H9 (cell line): ENCODE data around the gene F2R. TPM values are rescaled to one million over a fixed set of nuclear protein-coding genes. Genes with fewer than 3 reads are reported as not detected.
"Not testable (repeated sequence)": the region's sequence is repeated elsewhere in the genome, so short reads cannot be mapped to it uniquely, and the experiment has no call there.

Experiments
- DNase-seq: peaks from one replicate; pipeline ENCODE4 v3.0.0-alpha.2; 2017
- H2AFZ ChIP-seq: one replicate; pipeline ENCODE4 v1.6.1; 2013; ENCODE audit warnings: mild to moderate bottlenecking, low read length, control low read depth, moderate library complexity
- H2AK5ac ChIP-seq: 2 replicates; pipeline ENCODE4 v1.6.1; 2013; ENCODE audit warnings: low read length, control low read depth, mixed read lengths; ENCODE audit not compliant: insufficient read length
- H2BK120ac ChIP-seq: one replicate; pipeline ENCODE4 v1.6.1; 2013; ENCODE audit warnings: low read depth, mild to moderate bottlenecking, low read length, control low read depth, inconsistent platforms; ENCODE audit not compliant: poor library complexity, severe bottlenecking
- H2BK12ac ChIP-seq: 2 replicates; pipeline ENCODE4 v1.6.1; 2013; ENCODE audit warnings: low read length, control low read depth, mixed read lengths, low read depth; ENCODE audit not compliant: insufficient read length
- H2BK15ac ChIP-seq: 2 replicates; pipeline ENCODE4 v1.6.1; 2013; ENCODE audit warnings: low read depth, low read length, control low read depth
- H2BK20ac ChIP-seq: one replicate; pipeline ENCODE4 v1.6.1; 2013; ENCODE audit warnings: low read depth, mild to moderate bottlenecking, low read length, control low read depth, inconsistent platforms; ENCODE audit not compliant: poor library complexity, severe bottlenecking
- H2BK5ac ChIP-seq: 2 replicates; pipeline ENCODE4 v1.6.1; 2013; ENCODE audit warnings: low read length, control low read depth, mixed read lengths; ENCODE audit not compliant: insufficient read length
- H3K14ac ChIP-seq: 2 replicates; pipeline ENCODE4 v1.6.1; 2013; ENCODE audit warnings: low read length, control low read depth; ENCODE audit not compliant: insufficient read depth
- H3K18ac ChIP-seq: 2 replicates; pipeline ENCODE4 v1.6.1; 2013; ENCODE audit warnings: low read depth, mild to moderate bottlenecking, mixed read lengths, low read length, control low read depth; ENCODE audit not compliant: insufficient read length
- H3K23ac ChIP-seq: 2 replicates; pipeline ENCODE4 v1.6.1; 2013; ENCODE audit warnings: low read length, control low read depth, mixed read lengths, low read depth; ENCODE audit not compliant: insufficient read length
- H3K23me2 ChIP-seq: 2 replicates; pipeline ENCODE4 v1.6.1; 2013; ENCODE audit warnings: low read depth, mild to moderate bottlenecking, mixed read lengths, low read length, control low read depth; ENCODE audit not compliant: insufficient read length, poor library complexity, severe bottlenecking
- H3K27ac ChIP-seq: 2 replicates; pipeline ENCODE4 v1.5.1; 2013; ENCODE audit warnings: low read length, control low read depth, mixed read lengths, low read depth; ENCODE audit not compliant: insufficient read length
- H3K27me3 ChIP-seq: 2 replicates; pipeline ENCODE4 v1.6.1; 2013; ENCODE audit warnings: low read length, control low read depth, inconsistent platforms; ENCODE audit not compliant: insufficient read depth
- H3K4ac ChIP-seq: 2 replicates; pipeline ENCODE4 v1.6.1; 2013; ENCODE audit warnings: low read depth, mild to moderate bottlenecking, control low read depth, inconsistent platforms, low read length, moderate library complexity
- H3K4me1 ChIP-seq: 2 replicates; pipeline ENCODE4 v1.6.1; 2013; ENCODE audit warnings: low read length, control low read depth, inconsistent platforms; ENCODE audit not compliant: insufficient read depth
- H3K4me2 ChIP-seq: 2 replicates; pipeline ENCODE4 v1.6.1; 2013; ENCODE audit warnings: low read length, control low read depth, mixed read lengths; ENCODE audit not compliant: insufficient read length, insufficient read depth
- H3K56ac ChIP-seq: 2 replicates; pipeline ENCODE4 v1.6.1; 2013; ENCODE audit warnings: low read depth, mild to moderate bottlenecking, mixed read lengths, low read length, control low read depth; ENCODE audit not compliant: insufficient read length
- H3K79me1 ChIP-seq: 2 replicates; pipeline ENCODE4 v1.6.1; 2013; ENCODE audit warnings: low read depth, mild to moderate bottlenecking, moderate library complexity, low read length, control low read depth, inconsistent platforms; ENCODE audit not compliant: insufficient read depth, poor library complexity, severe bottlenecking
- H3K79me2 ChIP-seq: 2 replicates; pipeline ENCODE4 v1.6.1; 2013; ENCODE audit warnings: low read length, control low read depth, inconsistent platforms; ENCODE audit not compliant: insufficient read depth
- H3K9ac ChIP-seq: 2 replicates; pipeline ENCODE4 v1.6.1; 2013; ENCODE audit warnings: low read length, control low read depth, mixed read lengths; ENCODE audit not compliant: insufficient read length; ENCODE audit errors: extremely low read depth
- H3K9me3 ChIP-seq: one replicate; pipeline ENCODE4 v1.6.1; 2013; ENCODE audit warnings: low read depth, low read length, inconsistent platforms; ENCODE audit not compliant: control insufficient read depth
- H3T11ph ChIP-seq: one replicate; pipeline ENCODE4 v1.6.1; 2013; ENCODE audit warnings: mild to moderate bottlenecking, low read length, control low read depth, inconsistent platforms
- H4K20me1 ChIP-seq: one replicate; pipeline ENCODE4 v1.6.1; 2013; ENCODE audit not compliant: control insufficient read depth, insufficient read length, insufficient read depth
- H4K5ac ChIP-seq: 2 replicates; pipeline ENCODE4 v1.6.1; 2013; ENCODE audit warnings: low read depth, mild to moderate bottlenecking, mixed read lengths, low read length, control low read depth; ENCODE audit not compliant: insufficient read length
- H4K8ac ChIP-seq: replicated peaks from 2 replicates; pipeline ENCODE4 v1.6.1; 2013; ENCODE audit warnings: low read length, control low read depth, mixed read lengths, low read depth; ENCODE audit not compliant: insufficient read length
- H4K91ac ChIP-seq: 2 replicates; pipeline ENCODE4 v1.6.1; 2013; ENCODE audit warnings: low read depth, mild to moderate bottlenecking, moderate library complexity, mixed read lengths, low read length, control low read depth; ENCODE audit not compliant: insufficient read length
- H3K27ac Mint-ChIP-seq, 3 experiments: 2 replicates in 2 of 3; 3 replicates in 1 of 3; pipeline ENCODE4 v1.8.0; 2020 to 2021; ENCODE audit warnings: mixed read lengths in 3 of 3, mild to moderate bottlenecking in 1 of 3, moderate library complexity in 1 of 3
- H3K27me3 Mint-ChIP-seq: 2 replicates; pipeline ENCODE4 v1.8.0; 2021; ENCODE audit warnings: low read depth, mild to moderate bottlenecking, moderate library complexity, mixed read lengths
- H3K36me3 Mint-ChIP-seq, 3 experiments: 2 replicates in 2 of 3; 3 replicates in 1 of 3; pipeline ENCODE4 v1.8.0; 2020 to 2021; ENCODE audit warnings: low read depth in 3 of 3, mixed read lengths in 3 of 3; ENCODE audit not compliant: insufficient read depth in 1 of 3
- H3K4me1 Mint-ChIP-seq, 2 experiments: 2 replicates each; pipeline ENCODE4 v1.8.0; 2020; ENCODE audit warnings: mixed read lengths in 2 of 2
- H3K4me3 Mint-ChIP-seq, 2 experiments: 2 replicates in 1 of 2; 3 replicates in 1 of 2; pipeline ENCODE4 v1.8.0; 2020 to 2021; ENCODE audit warnings: mild to moderate bottlenecking in 2 of 2, mixed read lengths in 2 of 2, moderate library complexity in 1 of 2
- H3K9me3 Mint-ChIP-seq, 2 experiments: 2 replicates in 1 of 2; 3 replicates in 1 of 2; pipeline ENCODE4 v1.8.0; 2020; ENCODE audit warnings: mild to moderate bottlenecking in 2 of 2, mixed read lengths in 2 of 2, moderate library complexity in 1 of 2
- WGBS: extraction: QIAGEN DNeasy Blood & Tissue Kit; methylation state at CpG from one replicate; pipeline ENCODE4 v1.1.7; 2013; ENCODE audit warnings: missing lambda C conversion rate, low lambda C conversion rate, mixed read lengths; ENCODE audit not compliant: insufficient read length; ENCODE audit errors: extremely low coverage; 5-methylcytosine and 5-hydroxymethylcytosine counted together
- total RNA-seq: library from RNA; stranded (reverse); gene quantifications from 2 replicates; pipeline ENCODE4 v1.2.1, GENCODE V29; 2021
- TF ChIP-seq, protein P1 (sequence below): fragments of 200-600 bp; sonication (generic); conservative IDR thresholded peaks from 3 replicates; pipeline ENCODE4 v1.8.0; 2021; ENCODE audit warnings: antibody characterized with exemption, mild to moderate bottlenecking

Gene F2R
- total RNA-seq, 1 experiment from 2014 or later: 14.8 TPM

DNA sequence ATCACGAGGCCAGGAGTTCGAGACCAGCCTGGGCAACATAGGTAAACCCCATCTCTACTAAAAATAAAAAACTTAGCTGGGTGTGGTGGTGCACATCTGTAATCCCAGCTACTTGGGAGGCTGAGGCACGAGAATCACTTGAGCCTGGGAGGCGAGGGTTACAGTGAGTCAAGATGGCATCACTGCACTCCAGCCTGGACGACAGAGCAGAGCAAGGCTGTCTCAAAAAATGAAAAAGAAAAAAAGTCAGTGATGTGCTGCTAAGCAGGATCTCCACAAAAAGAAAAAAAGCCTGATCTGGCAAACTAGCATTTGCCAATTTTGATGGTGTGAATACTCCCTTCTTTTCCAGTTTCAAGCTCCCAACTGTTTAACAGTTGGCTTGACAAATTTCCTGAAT lies 21.9 kb downstream of the F2R start:
- Mint-ChIP-seq H3K9me3 (no peaks in the 10 kb centered on the region), H3K27ac (peak overlapping the region in 1 of 3 experiments; percentile 27; a peak in 1 of 7 replicates), H3K4me3 (no peak overlapping the region), H3K36me3 (peaks cover 3 to 6% (median 4%) of the 10 kb centered on the region in 3 experiments; a peak in 5 of 7 replicates), H3K27me3 (no peaks in the 10 kb centered on the region), H3K4me1 (peaks cover 5 to 9% of the 10 kb centered on the region in 2 experiments; a peak in 2 of 4 replicates)
- no peaks in the 10 kb centered on the region for H3K23me2 ChIP-seq
- H4K91ac ChIP-seq: no peak overlapping the region
- no peak overlapping the region for H2BK12ac ChIP-seq
- no peak overlapping the region for H2AK5ac ChIP-seq
- no peak overlapping the region for H3K4ac ChIP-seq
- no peaks in the 10 kb centered on the region for H3K79me1 ChIP-seq
- TF ChIP-seq, protein P1, sequence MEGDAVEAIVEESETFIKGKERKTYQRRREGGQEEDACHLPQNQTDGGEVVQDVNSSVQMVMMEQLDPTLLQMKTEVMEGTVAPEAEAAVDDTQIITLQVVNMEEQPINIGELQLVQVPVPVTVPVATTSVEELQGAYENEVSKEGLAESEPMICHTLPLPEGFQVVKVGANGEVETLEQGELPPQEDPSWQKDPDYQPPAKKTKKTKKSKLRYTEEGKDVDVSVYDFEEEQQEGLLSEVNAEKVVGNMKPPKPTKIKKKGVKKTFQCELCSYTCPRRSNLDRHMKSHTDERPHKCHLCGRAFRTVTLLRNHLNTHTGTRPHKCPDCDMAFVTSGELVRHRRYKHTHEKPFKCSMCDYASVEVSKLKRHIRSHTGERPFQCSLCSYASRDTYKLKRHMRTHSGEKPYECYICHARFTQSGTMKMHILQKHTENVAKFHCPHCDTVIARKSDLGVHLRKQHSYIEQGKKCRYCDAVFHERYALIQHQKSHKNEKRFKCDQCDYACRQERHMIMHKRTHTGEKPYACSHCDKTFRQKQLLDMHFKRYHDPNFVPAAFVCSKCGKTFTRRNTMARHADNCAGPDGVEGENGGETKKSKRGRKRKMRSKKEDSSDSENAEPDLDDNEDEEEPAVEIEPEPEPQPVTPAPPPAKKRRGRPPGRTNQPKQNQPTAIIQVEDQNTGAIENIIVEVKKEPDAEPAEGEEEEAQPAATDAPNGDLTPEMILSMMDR: no peak
- H3K56ac ChIP-seq: no peak overlapping the region
- WGBS: no CpG with 5 or more reads among the region's 5 CpGs
- H4K20me1 ChIP-seq: no peaks in the 10 kb centered on the region
- no peak overlapping the region for H2BK5ac ChIP-seq
- no peak overlapping the region for H3T11ph ChIP-seq
- no peaks in the 10 kb centered on the region for H3K9me3 ChIP-seq
- no peak overlapping the region for H2BK120ac ChIP-seq
- no peak overlapping the region for H3K9ac ChIP-seq
- H3K27ac ChIP-seq: no peak overlapping the region
- no peak overlapping the region for H4K8ac ChIP-seq
- H3K27me3 ChIP-seq: no peaks in the 10 kb centered on the region
- no peak overlapping the region for H3K18ac ChIP-seq
- H3K79me2 ChIP-seq: no peaks in the 10 kb centered on the region
- H3K4me1 ChIP-seq: peaks cover 4% of the 10 kb centered on the region; the same call in 1 of the 2 replicates
- DNase-seq: no peak
- no peak overlapping the region for H3K4me2 ChIP-seq
- H2BK15ac ChIP-seq: no peak overlapping the region
- no peak overlapping the region for H2AFZ ChIP-seq
- H4K5ac ChIP-seq: no peak overlapping the region
- H2BK20ac ChIP-seq: no peak overlapping the region
- H3K23ac ChIP-seq: no peak overlapping the region
- no peak overlapping the region for H3K14ac ChIP-seq

DNA sequence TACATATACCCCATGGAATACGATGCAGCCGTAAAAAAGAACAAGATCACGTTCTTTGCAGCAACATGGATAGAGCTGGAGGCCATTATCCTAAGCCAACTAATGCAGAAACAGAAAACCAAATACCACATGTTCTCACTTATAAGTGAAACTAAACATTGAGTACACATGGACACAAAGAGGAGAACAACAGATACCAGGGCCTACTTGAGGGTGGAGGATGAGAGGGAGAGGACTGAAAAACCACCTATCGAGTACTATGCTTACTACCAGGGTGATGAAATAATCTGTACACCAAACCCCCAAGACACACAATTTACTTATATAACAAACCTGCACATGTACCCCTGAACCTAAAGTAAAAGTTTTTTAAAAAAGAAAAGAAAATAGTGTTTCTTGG lies 25.6 kb downstream of the F2R start:
- H3K79me2 ChIP-seq, H3K4me2 ChIP-seq, H3K79me1 ChIP-seq, DNase-seq, H2BK12ac ChIP-seq, H4K5ac ChIP-seq, H3K14ac ChIP-seq, H3K56ac ChIP-seq, H2BK120ac ChIP-seq, H3K9me3 Mint-ChIP-seq, H3K9ac ChIP-seq, H2BK5ac ChIP-seq, H3K18ac ChIP-seq, H3K27ac Mint-ChIP-seq, H4K91ac ChIP-seq, H4K8ac ChIP-seq, H3K27me3 Mint-ChIP-seq, H2AK5ac ChIP-seq, H3K27me3 ChIP-seq, H3K4me3 Mint-ChIP-seq, H2BK20ac ChIP-seq, H3K9me3 ChIP-seq, H3K23me2 ChIP-seq, H3K27ac ChIP-seq, H3K4me1 ChIP-seq, H2AFZ ChIP-seq, H3K36me3 Mint-ChIP-seq, H3K4ac ChIP-seq, H3K23ac ChIP-seq, H4K20me1 ChIP-seq, H3T11ph ChIP-seq, H2BK15ac ChIP-seq: not testable (repeated sequence)
- H3K4me1 Mint-ChIP-seq: peaks cover 3 to 12% of the 10 kb centered on the region in 2 experiments; a peak in 2 of 4 replicates
- WGBS: no CpG with 5 or more reads among the region's 4 CpGs
